MM.1S (cell line): ENCODE results near the gene OOSP1.

Source experiments
- DNase-seq: peaks from one replicate; pipeline ENCODE4 v3.0.0-alpha.2; 2015
- H2AFZ ChIP-seq: fragments of 300-600 bp; sonication (generic); 2 replicates; pipeline ENCODE4 v1.6.0; 2016; ENCODE audit warnings: antibody characterized with exemption, low read length
- H3F3A ChIP-seq: fragments of 300-600 bp; sonication (generic); 2 replicates; pipeline ENCODE4 v1.6.1; 2016; ENCODE audit warnings: mild to moderate bottlenecking, antibody characterized with exemption, low read length, moderate library complexity, mixed read lengths; ENCODE audit not compliant: insufficient read depth
- H3K27ac ChIP-seq: fragments of 300-600 bp; sonication (generic); 2 replicates; pipeline ENCODE4 v1.5.1; 2016; ENCODE audit warnings: mild to moderate bottlenecking, low read length
- H3K27me3 ChIP-seq: fragments of 300-600 bp; sonication (generic); replicated peaks from 2 replicates; pipeline ENCODE4 v1.6.0; 2016; ENCODE audit warnings: low read length; ENCODE audit not compliant: insufficient read depth
- H3K36me3 ChIP-seq: fragments of 300-600 bp; sonication (generic); replicated peaks from 2 replicates; pipeline ENCODE4 v1.6.1; 2016; ENCODE audit warnings: mild to moderate bottlenecking, low read length, mixed read lengths; ENCODE audit not compliant: insufficient read depth
- H3K4me1 ChIP-seq: fragments of 300-600 bp; sonication (generic); 2 replicates; pipeline ENCODE4 v1.6.1; 2016; ENCODE audit warnings: low read length, mixed read lengths
- H3K4me2 ChIP-seq: fragments of 300-600 bp; sonication (generic); 2 replicates; pipeline ENCODE4 v1.6.0; 2016; ENCODE audit warnings: low read depth, low read length
- H3K4me3 ChIP-seq: fragments of 300-600 bp; sonication (generic); 2 replicates; pipeline ENCODE4 v1.5.1; 2016; ENCODE audit warnings: low read length, mixed read lengths
- H3K79me2 ChIP-seq: fragments of 300-600 bp; sonication (generic); 2 replicates; pipeline ENCODE4 v1.6.1; 2016; ENCODE audit warnings: mixed run types, low read length, mixed read lengths
- H3K9ac ChIP-seq: fragments of 300-600 bp; sonication (generic); 2 replicates; pipeline ENCODE4 v1.6.1; 2016; ENCODE audit warnings: low read length, mixed read lengths
- H3K9me2 ChIP-seq: fragments of 300-600 bp; sonication (generic); replicated peaks from 2 replicates; pipeline ENCODE4 v1.6.1; 2016; ENCODE audit warnings: mild to moderate bottlenecking, low read length, mixed read lengths; ENCODE audit not compliant: insufficient read depth
- H3K9me3 ChIP-seq: fragments of 300-600 bp; sonication (generic); replicated peaks from 2 replicates; pipeline ENCODE4 v1.6.1; 2016; ENCODE audit warnings: mild to moderate bottlenecking, low read length, mixed read lengths; ENCODE audit not compliant: insufficient read depth
- H4K20me1 ChIP-seq: fragments of 300-600 bp; sonication (generic); 2 replicates; pipeline ENCODE4 v1.6.1; 2016; ENCODE audit warnings: mild to moderate bottlenecking, low read length, moderate library complexity, mixed read lengths; ENCODE audit not compliant: insufficient read depth
- CTCF ChIP-seq: fragments of 300-600 bp; sonication (generic); IDR thresholded peaks from 2 replicates; pipeline ENCODE4 v1.5.1; 2016; ENCODE audit warnings: antibody characterized with exemption, low read length, mixed read lengths
- EZH2 ChIP-seq: fragments of 300-600 bp; sonication (generic); optimal IDR thresholded peaks from 2 replicates; pipeline ENCODE3; 2017; ENCODE audit warnings: low read depth, mild to moderate bottlenecking, antibody characterized with exemption, low read length, mixed read lengths
- EZH2phosphoT487 ChIP-seq: fragments of 300-600 bp; sonication (generic); IDR thresholded peaks from 2 replicates; pipeline ENCODE4 v1.6.1; 2018; ENCODE audit warnings: antibody characterized with exemption, low read length

The OOSP1 gene

GRCh38 chr11:59941091-59941490, 2.9 kb downstream of the OOSP1 start:
- H4K20me1 ChIP-seq: no peaks in the 10 kb centered on the region
- H3F3A ChIP-seq: no peaks in the 10 kb centered on the region
- H3K9ac ChIP-seq: no peak overlapping the region
- no peak overlapping the region for H3K4me2 ChIP-seq
- H3K79me2 ChIP-seq: no peaks in the 10 kb centered on the region
- no peak for DNase-seq
- H3K9me3 ChIP-seq: no peaks in the 10 kb centered on the region
- H3K4me3 ChIP-seq: no peak overlapping the region
- no peak for TF ChIP-seq EZH2
- no peak for TF ChIP-seq CTCF
- no peak for TF ChIP-seq EZH2phosphoT487
- H3K36me3 ChIP-seq: no peaks in the 10 kb centered on the region
- no peak overlapping the region for H2AFZ ChIP-seq
- no peaks in the 10 kb centered on the region for H3K27me3 ChIP-seq
- no peaks in the 10 kb centered on the region for H3K4me1 ChIP-seq
- no peaks in the 10 kb centered on the region for H3K9me2 ChIP-seq
- H3K27ac ChIP-seq: no peak overlapping the region

GRCh38 chr11:59943997-59944714, 5.9 kb downstream of the OOSP1 start:
- Histone ChIP-seq H3K4me3 (no peak overlapping the region), H3K9ac (no peak overlapping the region), H3K79me2 (no peaks in the 10 kb centered on the region), H3K9me2 (no peaks in the 10 kb centered on the region), H3K27ac (no peak overlapping the region), H3K4me1 (no peaks in the 10 kb centered on the region), H3K36me3 (no peaks in the 10 kb centered on the region), H3K4me2 (no peak overlapping the region), H2AFZ (no peak overlapping the region), H4K20me1 (no peaks in the 10 kb centered on the region), H3F3A (no peaks in the 10 kb centered on the region), H3K9me3 (no peaks in the 10 kb centered on the region), H3K27me3 (no peaks in the 10 kb centered on the region)
- TF ChIP-seq EZH2 (no peak), CTCF (no peak), EZH2phosphoT487 (no peak)
- no peak for DNase-seq

- no peak for DNase-seq
- Histone ChIP-seq H3F3A (no peaks in the 10 kb centered on the region), H3K9me3 (no peaks in the 10 kb centered on the region), H3K9ac (no peak overlapping the region), H2AFZ (no peak overlapping the region), H3K27ac (no peak overlapping the region), H3K79me2 (no peaks in the 10 kb centered on the region), H3K27me3 (no peaks in the 10 kb centered on the region), H3K9me2 (no peaks in the 10 kb centered on the region), H3K4me2 (no peak overlapping the region), H3K4me3 (no peak overlapping the region), H3K4me1 (no peaks in the 10 kb centered on the region), H4K20me1 (no peaks in the 10 kb centered on the region), H3K36me3 (no peaks in the 10 kb centered on the region)
- TF ChIP-seq EZH2phosphoT487 (no peak), CTCF (no peak), EZH2 (no peak)
Measured at GRCh38 chr11:59944720-59945119, 6.5 kb downstream of the OOSP1 start.
